Spleen (tissue), 7 donors: Measurements from ENCODE around the gene DENND4B.

ENCODE experiments used
- CTCF ChIP-seq, 11 experiments: fragments of 200-600 bp in 7 of 11; fragments of 450-650 bp in 4 of 11; sonication (generic) in 4 of 11; IDR thresholded peaks in 8 of 11; conservative IDR thresholded peaks in 3 of 11; 1 replicate in 7 of 11; 2 replicates in 4 of 11; pipeline versions ENCODE4 v1.4.0 to v1.8.0; 2016 to 2021; ENCODE audit warnings: antibody characterized with exemption in 11 of 11, inconsistent platforms in 4 of 11, mild to moderate bottlenecking in 1 of 11
- POLR2A ChIP-seq, 3 donors: fragments of 450-650 bp; IDR thresholded peaks; one replicate each; pipeline ENCODE4 v1.5.1; 2017; ENCODE audit warnings: antibody characterized with exemption in 3 of 3, mild to moderate bottlenecking in 1 of 3
- POLR2AphosphoS5 ChIP-seq, 3 donors: sonication (generic); formaldehyde crosslinking; IDR thresholded peaks; one replicate each; pipeline ENCODE4 v1.5.1; 2017; ENCODE audit warnings: antibody characterized with exemption in 3 of 3
- donor health status: DM: no; HTN: no; CAD: no; lungs with moderate emphysema.
- donor health status: DM: no; HTN: no; CAD: no.
- donor health status: DM: no; HTN: no; CAD: no.

GRCh38 chr1:153922076-153922971 is 24.2 kb downstream of the DENND4B start:
- TF ChIP-seq CTCF (IDR thresholded peaks at IDR 0.05 in 8 of 11, conservative IDR thresholded peaks at IDR 0.05 in 3 of 11) (peak in 5 of 11 experiments; percentile 17 to 50 (median 30)), POLR2A (IDR thresholded peaks at IDR 0.05) (no peak), POLR2AphosphoS5 (IDR thresholded peaks at IDR 0.05) (peak in 2 of 3 donors; percentile 71 to 90)
